GM19239 (cell line): ENCODE results near the gene TMPRSS6.
A peak's percentile ranks its signal among the peaks of the same experiment; 100 is the strongest.

Experiments
- DNase-seq: peaks from one replicate; pipeline ENCODE4 v3.0.0; 2011; ENCODE audit warnings: low spot score; ENCODE audit not compliant: insufficient read length
- FAIRE-seq: peaks from 2 replicates; lab custom pipeline; 2011; peaks lifted over from hg19 to GRCh38; lab: Jason Lieb, UNC

Gene TMPRSS6

GRCh38 chr22:37019309-37020191 is 90.0 kb downstream of the TMPRSS6 start, which contains the start of the genes MPST and TST:
TSS of gene MPST (plus strand) at chr22:37019742. CDS start at chr22:37019837, 95 bp downstream.
TSS of gene TST (minus strand) at chr22:37019447. CDS start at chr22:37018732, 715 bp downstream.
- FAIRE-seq (peak; percentile 68), DNase-seq (peak; percentile 96)

- DNase-seq (no peak), FAIRE-seq (no peak)
These were observed 90.7 kb downstream of the TMPRSS6 start for GRCh38 chr22:37018815-37019308.

- FAIRE-seq = no peak
These were observed 91.3 kb downstream of the TMPRSS6 start for GRCh38 chr22:37018086-37018814.

GRCh38 chr22:37017356-37017755 is 92.2 kb downstream of the TMPRSS6 start:
- FAIRE-seq = no peak

More at GRCh38 chr22:37018086-37018814, 91.3 kb downstream of the TMPRSS6 start:
- DNase-seq = no peak

GRCh38 chr22:37016134-37016910 is 93.2 kb downstream of the TMPRSS6 start:
- no peak for FAIRE-seq
- DNase-seq = no peak

More at GRCh38 chr22:37017356-37017755, 92.2 kb downstream of the TMPRSS6 start:
- no peak for DNase-seq

GRCh38 chr22:37015587-37015878 is 94.0 kb downstream of the TMPRSS6 start:
- FAIRE-seq = no peak
- no peak for DNase-seq
